ENCODE data around the gene ADARB2.

The ADARB2 gene

DNA sequence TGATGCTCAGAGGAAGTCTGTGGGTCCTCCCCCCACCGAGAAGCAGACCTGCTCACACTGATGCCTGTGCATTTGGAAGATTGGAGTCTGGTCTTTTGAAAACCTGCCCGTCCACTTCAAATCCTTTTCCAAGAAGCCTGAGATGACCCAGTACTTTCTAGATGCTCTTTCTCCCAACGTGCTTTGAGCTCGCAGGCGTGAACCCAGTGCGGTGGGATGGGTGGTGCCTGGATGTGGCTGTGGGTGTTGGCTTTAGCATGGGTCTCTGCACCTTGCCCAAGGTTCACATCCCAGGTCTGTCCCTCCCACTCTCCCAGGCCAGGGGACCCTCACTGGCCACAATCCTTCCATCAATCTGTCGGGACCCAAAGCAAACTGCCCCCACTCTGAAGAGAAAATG lies 170.2 kb downstream of the ADARB2 start:
- no peak for DNase-seq (ENCODE audit: low spot score)
- in situ Hi-C loops (cut with MboI; ENCODE audit: low pct_unique_long_range_greater_than_20kb, low sequenced_read_pairs, unreplicated experiment): no loop called here
- TF ChIP-seq, protein P1, sequence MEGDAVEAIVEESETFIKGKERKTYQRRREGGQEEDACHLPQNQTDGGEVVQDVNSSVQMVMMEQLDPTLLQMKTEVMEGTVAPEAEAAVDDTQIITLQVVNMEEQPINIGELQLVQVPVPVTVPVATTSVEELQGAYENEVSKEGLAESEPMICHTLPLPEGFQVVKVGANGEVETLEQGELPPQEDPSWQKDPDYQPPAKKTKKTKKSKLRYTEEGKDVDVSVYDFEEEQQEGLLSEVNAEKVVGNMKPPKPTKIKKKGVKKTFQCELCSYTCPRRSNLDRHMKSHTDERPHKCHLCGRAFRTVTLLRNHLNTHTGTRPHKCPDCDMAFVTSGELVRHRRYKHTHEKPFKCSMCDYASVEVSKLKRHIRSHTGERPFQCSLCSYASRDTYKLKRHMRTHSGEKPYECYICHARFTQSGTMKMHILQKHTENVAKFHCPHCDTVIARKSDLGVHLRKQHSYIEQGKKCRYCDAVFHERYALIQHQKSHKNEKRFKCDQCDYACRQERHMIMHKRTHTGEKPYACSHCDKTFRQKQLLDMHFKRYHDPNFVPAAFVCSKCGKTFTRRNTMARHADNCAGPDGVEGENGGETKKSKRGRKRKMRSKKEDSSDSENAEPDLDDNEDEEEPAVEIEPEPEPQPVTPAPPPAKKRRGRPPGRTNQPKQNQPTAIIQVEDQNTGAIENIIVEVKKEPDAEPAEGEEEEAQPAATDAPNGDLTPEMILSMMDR (IDR thresholded peaks at IDR 0.05; ENCODE audit: extremely low read depth, insufficient read depth, missing control alignments): no peak

DNA sequence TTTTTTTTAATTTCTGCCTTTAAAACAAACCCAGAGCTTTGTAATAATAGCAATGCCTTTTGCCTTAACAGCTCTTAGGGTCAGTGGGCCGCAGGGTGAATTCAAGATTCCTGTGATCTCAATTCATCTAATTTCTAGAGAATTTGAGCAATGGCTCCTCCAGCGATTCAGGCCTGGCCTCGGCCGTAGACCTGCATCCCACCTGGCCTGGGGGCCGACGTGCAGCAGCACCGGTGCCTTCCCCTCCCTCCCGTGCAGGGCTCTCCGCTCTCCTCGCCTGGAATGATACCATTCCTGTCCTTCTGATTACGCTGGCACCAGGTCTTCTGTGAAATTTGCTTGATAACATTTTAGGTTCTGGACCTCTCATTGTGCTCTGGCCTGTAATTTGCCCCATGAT lies 172.5 kb downstream of the ADARB2 start:
- DNase-seq (ENCODE audit: low spot score): no peak
- TF ChIP-seq, protein P1 (IDR thresholded peaks at IDR 0.05; ENCODE audit: extremely low read depth, insufficient read depth, missing control alignments): no peak
- in situ Hi-C loops (cut with MboI; ENCODE audit: low pct_unique_long_range_greater_than_20kb, low sequenced_read_pairs, unreplicated experiment): no loop called here

DNA sequence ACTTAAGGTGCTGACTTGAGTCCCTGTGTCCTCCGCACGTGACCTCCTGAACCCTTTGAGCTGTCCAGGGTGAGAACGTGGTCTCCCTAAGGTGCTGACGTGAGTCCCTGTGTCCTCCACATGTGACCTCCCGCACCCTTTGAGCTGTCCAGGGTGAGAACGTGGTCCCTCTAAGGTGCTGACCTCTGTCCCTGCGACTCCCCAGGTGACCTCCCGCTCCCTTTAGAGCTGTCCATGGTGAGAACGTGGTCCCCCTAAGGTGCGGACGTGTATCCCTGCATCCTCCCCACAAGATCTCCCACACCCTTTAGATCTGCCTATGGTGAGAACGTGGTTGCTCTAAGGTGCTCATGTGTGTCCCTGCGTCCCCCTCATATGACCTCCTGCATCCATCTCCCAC lies 174.3 kb downstream of the ADARB2 start:
- TF ChIP-seq, protein P1 (IDR thresholded peaks at IDR 0.05; ENCODE audit: extremely low read depth, insufficient read depth, missing control alignments): no peak
- in situ Hi-C loops (cut with MboI; ENCODE audit: low pct_unique_long_range_greater_than_20kb, low sequenced_read_pairs, unreplicated experiment): no loop called here
- no peak for DNase-seq (ENCODE audit: low spot score)

DNA sequence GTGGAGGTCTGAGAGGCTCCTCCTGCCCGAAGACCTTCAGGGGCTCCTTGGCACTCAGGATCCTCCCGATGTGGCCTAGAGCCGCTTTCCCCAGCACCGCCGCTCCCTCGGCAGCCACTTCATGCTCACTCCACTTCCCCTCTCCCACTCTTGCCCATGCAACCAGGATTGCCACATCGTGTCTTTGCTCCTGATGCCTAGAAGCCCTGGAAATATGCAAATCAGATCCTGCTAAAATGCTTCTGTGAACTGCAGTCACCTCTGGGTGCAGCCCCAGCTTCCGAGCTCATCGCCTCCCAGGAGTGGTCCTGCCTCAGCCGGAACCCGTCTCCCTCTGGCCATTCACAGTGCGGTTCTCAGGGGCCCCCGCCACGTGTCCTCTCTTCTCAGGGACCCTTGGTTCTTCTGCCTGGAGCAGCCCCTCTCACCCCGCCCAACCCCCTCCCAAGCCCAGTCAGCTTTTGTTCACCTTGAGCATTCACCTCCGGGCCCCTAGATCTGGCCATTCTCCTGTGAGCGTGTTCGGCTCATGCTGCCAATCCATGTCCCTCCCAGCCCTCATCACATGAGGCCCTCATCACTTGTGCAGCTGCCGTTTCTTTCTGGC lies 175.5 kb downstream of the ADARB2 start:
- TF ChIP-seq, protein P1 (IDR thresholded peaks at IDR 0.05; ENCODE audit: extremely low read depth, insufficient read depth, missing control alignments): no peak
- DNase-seq (ENCODE audit: low spot score): no peak

DNA sequence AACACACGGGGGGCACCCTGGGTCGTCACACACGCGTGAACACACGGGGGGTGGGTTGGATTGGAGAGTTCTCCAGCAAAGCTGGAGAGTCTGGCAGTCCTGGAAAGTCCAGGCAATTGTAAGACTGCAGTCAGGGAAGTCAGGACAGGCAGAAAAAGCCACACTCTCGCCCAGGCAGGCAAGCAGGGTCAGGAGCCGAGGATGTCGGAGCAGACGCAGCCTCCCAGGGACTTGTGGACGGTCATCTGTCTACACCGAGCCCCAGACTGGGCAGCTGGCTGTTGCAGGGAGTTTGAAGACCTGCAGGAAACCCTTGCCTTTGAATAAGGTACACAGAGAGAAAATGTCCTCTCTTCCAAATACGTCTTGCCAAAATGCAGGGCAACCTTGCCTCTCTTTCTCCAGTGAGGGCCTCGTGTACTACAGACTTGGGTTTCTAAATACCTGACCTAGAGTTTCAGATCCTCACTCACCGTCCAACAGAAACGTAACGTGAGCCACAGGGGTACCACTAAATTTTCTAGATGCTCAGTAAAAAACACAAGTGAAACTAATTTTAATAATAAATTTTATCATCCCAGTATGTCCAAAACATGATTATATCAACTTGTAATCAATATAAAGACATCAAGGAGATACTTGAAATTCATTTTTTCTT lies 176.7 kb downstream of the ADARB2 start:
- TF ChIP-seq, protein P1 (IDR thresholded peaks at IDR 0.05; ENCODE audit: extremely low read depth, insufficient read depth, missing control alignments): no peak
- no peak for DNase-seq (ENCODE audit: low spot score)
- in situ Hi-C loops (cut with MboI; ENCODE audit: low pct_unique_long_range_greater_than_20kb, low sequenced_read_pairs, unreplicated experiment): no loop called here

More for the DNA sequence above, 175.5 kb downstream of the ADARB2 start:
- in situ Hi-C loops (cut with MboI; ENCODE audit: low pct_unique_long_range_greater_than_20kb, low sequenced_read_pairs, unreplicated experiment): no loop called here

DNA sequence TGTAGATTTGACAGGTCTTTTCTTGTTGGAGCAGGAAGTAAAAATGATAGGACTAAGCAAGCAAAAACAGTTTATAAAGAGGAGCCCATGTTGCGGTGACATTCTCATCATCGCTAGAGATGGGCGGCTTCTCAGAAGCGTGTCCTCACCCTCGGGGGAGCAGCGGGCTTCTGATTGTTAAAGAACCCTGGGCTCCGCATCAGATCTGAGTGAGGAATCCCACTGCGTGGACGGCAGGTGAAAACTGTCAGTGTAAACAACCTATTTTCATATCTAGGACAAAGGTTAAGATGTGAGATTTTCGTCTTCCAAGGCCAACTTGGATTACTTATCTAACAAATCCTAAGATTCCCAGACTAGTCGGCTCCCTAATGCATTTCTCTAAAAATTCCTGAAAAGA lies 177.6 kb downstream of the ADARB2 start:
- TF ChIP-seq, protein P1 (IDR thresholded peaks at IDR 0.05; ENCODE audit: extremely low read depth, insufficient read depth, missing control alignments): no peak
- in situ Hi-C loops (cut with MboI; ENCODE audit: low pct_unique_long_range_greater_than_20kb, low sequenced_read_pairs, unreplicated experiment): no loop called here
- DNase-seq (ENCODE audit: low spot score): no peak
